Osteoblast (primary cell): ENCODE measurements around the gene SLC6A9. TPM values are rescaled to one million over a fixed set of nuclear protein-coding genes. Genes with fewer than 3 reads are reported as not detected.

Experiments used
- DNase-seq: peaks from one replicate; pipeline ENCODE4 v3.0.0; 2011; ENCODE audit warnings: low spot score, mixed read lengths; ENCODE audit not compliant: insufficient read length; ENCODE audit errors: missing footprints
- H2AFZ ChIP-seq: 2 replicates; pipeline ENCODE4 v1.6.0; 2011; ENCODE audit warnings: mild to moderate bottlenecking, low read length
- H3K27ac ChIP-seq: 2 replicates; pipeline ENCODE4 v1.5.1; 2011; ENCODE audit warnings: mild to moderate bottlenecking, low read depth, low read length, moderate library complexity
- H3K27me3 ChIP-seq: 2 replicates; pipeline ENCODE4 v1.6.0; 2012; ENCODE audit warnings: mild to moderate bottlenecking, control low read depth, inconsistent platforms, low read length, moderate library complexity; ENCODE audit not compliant: insufficient read depth
- H3K36me3 ChIP-seq: 2 replicates; pipeline ENCODE4 v1.5.1; 2011; ENCODE audit warnings: mild to moderate bottlenecking, low read length, control low read depth, moderate library complexity; ENCODE audit not compliant: insufficient read depth
- H3K4me1 ChIP-seq: 2 replicates; pipeline ENCODE4 v1.5.1; 2011; ENCODE audit warnings: mild to moderate bottlenecking, low read length, control low read depth, moderate library complexity; ENCODE audit not compliant: insufficient read depth
- H3K4me2 ChIP-seq: 2 replicates; pipeline ENCODE4 v1.6.0; 2011; ENCODE audit warnings: mild to moderate bottlenecking, low read length; ENCODE audit not compliant: insufficient read depth
- H3K4me3 ChIP-seq: fragments of 200-600 bp; sonication (generic); 3 replicates; pipeline ENCODE4 v1.5.1; 2012; ENCODE audit warnings: mild to moderate bottlenecking, low read length, inconsistent platforms; ENCODE audit not compliant: insufficient read depth
- H3K79me2 ChIP-seq: 2 replicates; pipeline ENCODE4 v1.6.0; 2012; ENCODE audit warnings: mild to moderate bottlenecking, low read length, control low read depth, inconsistent platforms; ENCODE audit not compliant: insufficient read depth
- H3K9me3 ChIP-seq: 2 replicates; pipeline ENCODE4 v1.5.1; 2011; ENCODE audit warnings: low read depth, low read length, control low read depth
- H4K20me1 ChIP-seq: 2 replicates; pipeline ENCODE4 v1.6.0; 2012; ENCODE audit warnings: mild to moderate bottlenecking, low read length, control low read depth; ENCODE audit not compliant: insufficient read depth
- total RNA-seq: library from RNA; depleted of rRNA; stranded (reverse); fragments of >200 nt; gene quantifications from 2 replicates; pipeline ENCODE4 v1.2.3, GENCODE V29; 2012
- TF ChIP-seq, protein P1 (sequence below): IDR thresholded peaks from 2 replicates; pipeline ENCODE4 v1.5.1; 2011; ENCODE audit warnings: mild to moderate bottlenecking, low read depth, low read length, moderate library complexity; ENCODE audit errors: extremely low read depth

The SLC6A9 gene
- total RNA-seq, 1 donor = 18.5 TPM

DNA sequence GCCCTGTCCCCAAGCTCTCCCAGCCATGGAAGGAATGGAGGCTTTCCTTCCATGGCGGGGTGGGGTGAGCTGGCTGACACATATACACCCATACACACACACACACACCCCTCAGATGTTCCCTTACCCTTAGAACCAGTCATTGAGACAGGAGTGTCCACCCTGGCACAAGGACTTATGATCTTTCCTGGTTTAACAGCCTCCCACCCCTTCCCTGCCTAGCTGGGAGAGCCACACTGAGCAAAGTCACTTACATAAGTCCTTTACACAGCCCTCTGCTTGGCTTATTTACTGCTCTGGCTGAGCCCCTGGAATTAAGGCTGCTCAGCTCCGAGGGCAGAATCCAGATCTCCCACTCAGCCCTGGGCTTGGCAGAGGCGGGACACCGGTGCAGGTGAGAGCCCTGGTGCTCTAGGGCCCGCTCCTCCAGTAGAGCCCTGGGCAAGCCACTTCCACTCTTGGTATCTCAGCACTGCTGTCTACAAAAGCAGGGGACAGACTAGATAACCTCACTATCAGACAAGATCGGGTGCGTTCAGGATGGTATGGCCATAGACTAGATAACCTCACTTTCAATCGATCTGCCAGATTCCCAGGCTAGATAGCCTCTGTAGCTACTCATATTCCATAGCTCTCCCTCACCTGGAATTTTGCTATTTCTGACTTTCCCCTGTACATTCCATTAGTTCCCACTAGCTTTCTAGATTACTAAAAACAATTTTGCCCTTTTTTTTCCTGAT lies 16.7 kb downstream of the SLC6A9 start:
- Histone ChIP-seq H3K4me3 (no peak overlapping the region), H2AFZ (no peak overlapping the region), H3K27ac (no peak overlapping the region), H3K4me1 (peaks cover 27% of the 10 kb centered on the region), H4K20me1 (no peaks in the 10 kb centered on the region), H3K79me2 (no peaks in the 10 kb centered on the region), H3K9me3 (no peaks in the 10 kb centered on the region), H3K27me3 (no peaks in the 10 kb centered on the region), H3K4me2 (no peak overlapping the region), H3K36me3 (no peaks in the 10 kb centered on the region)
- DNase-seq = no peak
- TF ChIP-seq, protein P1, sequence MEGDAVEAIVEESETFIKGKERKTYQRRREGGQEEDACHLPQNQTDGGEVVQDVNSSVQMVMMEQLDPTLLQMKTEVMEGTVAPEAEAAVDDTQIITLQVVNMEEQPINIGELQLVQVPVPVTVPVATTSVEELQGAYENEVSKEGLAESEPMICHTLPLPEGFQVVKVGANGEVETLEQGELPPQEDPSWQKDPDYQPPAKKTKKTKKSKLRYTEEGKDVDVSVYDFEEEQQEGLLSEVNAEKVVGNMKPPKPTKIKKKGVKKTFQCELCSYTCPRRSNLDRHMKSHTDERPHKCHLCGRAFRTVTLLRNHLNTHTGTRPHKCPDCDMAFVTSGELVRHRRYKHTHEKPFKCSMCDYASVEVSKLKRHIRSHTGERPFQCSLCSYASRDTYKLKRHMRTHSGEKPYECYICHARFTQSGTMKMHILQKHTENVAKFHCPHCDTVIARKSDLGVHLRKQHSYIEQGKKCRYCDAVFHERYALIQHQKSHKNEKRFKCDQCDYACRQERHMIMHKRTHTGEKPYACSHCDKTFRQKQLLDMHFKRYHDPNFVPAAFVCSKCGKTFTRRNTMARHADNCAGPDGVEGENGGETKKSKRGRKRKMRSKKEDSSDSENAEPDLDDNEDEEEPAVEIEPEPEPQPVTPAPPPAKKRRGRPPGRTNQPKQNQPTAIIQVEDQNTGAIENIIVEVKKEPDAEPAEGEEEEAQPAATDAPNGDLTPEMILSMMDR = no peak

DNA sequence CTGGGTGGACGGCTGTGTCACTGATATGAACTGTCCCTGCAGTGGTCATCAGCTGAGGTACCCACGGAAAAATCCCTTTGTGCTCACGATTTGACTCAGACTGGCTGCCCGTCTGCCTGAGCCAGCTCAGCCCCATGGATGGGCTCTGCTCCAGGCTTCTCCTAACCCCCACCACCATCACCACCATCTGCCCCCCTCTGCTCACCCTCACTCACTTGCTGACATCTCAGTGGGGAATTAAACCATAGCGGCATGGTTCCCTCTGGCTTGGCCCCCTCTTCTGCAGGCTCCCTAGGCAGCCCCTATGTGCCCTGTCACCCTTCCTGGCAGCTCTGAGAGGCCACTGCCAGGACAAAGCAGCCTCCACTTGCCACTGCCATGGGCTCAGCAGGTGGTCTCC lies 17.3 kb downstream of the SLC6A9 start:
- DNase-seq = peak; percentile 82
- H2AFZ ChIP-seq = no peak overlapping the region
- H3K4me2 ChIP-seq = no peak overlapping the region
- TF ChIP-seq, protein P1 = no peak
- H3K27me3 ChIP-seq = no peaks in the 10 kb centered on the region
- no peaks in the 10 kb centered on the region for H3K9me3 ChIP-seq
- H3K4me3 ChIP-seq = no peak overlapping the region
- no peaks in the 10 kb centered on the region for H3K36me3 ChIP-seq
- no peaks in the 10 kb centered on the region for H3K79me2 ChIP-seq
- H3K4me1 ChIP-seq = peaks cover 27% of the 10 kb centered on the region
- no peak overlapping the region for H3K27ac ChIP-seq
- no peaks in the 10 kb centered on the region for H4K20me1 ChIP-seq

DNA sequence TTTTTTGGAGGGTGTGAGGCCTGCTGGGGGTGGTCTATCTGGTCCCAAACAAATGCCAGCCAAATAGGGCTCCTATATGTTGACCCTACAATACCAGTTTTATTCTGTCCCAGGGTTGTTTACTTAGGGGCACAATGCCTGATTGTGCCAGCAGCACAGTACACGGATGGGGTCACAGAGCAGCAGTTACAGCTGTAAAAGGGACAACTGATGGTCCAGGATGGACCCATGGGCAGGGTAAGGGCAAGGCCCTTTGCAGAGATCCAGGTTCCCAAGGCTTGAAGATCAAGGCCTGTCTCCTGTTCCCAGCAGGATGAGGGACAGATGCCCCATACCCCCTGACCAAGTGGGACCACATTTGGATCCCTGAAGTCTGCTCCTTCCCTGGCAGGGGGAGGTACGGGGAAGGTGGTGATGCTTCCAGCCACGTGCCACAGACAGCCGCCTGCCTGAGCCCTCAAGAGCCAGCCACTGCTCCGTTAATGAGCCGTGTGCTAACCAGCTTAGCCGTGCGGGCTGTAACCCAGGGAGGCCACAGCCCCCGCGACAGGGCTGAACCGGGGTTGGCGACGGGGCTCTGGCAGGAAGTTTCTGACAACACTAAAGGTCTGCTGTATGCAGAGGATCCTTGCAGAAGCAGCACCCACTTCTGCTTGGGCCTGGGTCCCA lies 18.2 kb downstream of the SLC6A9 start:
- TF ChIP-seq, protein P1 = no peak
- no peak for DNase-seq
- H3K27me3 ChIP-seq = no peaks in the 10 kb centered on the region
- H3K4me3 ChIP-seq = no peak overlapping the region
- no peaks in the 10 kb centered on the region for H3K36me3 ChIP-seq
- no peak overlapping the region for H3K27ac ChIP-seq
- no peaks in the 10 kb centered on the region for H3K79me2 ChIP-seq
- H3K4me2 ChIP-seq = no peak overlapping the region
- peaks cover 27% of the 10 kb centered on the region for H3K4me1 ChIP-seq
- H2AFZ ChIP-seq = no peak overlapping the region
- H3K9me3 ChIP-seq = no peaks in the 10 kb centered on the region
- H4K20me1 ChIP-seq = no peaks in the 10 kb centered on the region

DNA sequence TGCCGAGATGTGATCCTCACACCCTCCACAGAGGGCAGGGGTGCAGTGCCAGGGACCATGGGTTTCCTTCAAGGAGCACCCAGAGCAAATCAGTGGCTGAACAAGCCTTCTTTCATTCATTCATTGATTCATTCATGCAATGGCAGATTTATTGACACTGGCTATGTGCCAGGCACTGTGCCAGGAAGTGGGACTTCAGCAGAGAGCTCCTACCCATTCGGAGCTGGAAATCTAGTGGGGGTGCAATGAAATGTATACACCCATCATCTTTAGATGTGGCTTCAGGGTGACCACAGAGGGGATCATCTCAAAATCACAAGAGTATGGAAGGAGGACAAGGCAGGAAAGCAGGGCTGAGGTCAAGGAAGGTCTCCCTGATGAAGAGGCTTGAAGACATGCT lies 18.9 kb downstream of the SLC6A9 start:
- no peaks in the 10 kb centered on the region for H3K36me3 ChIP-seq
- no peak overlapping the region for H3K4me2 ChIP-seq
- H3K4me3 ChIP-seq = no peak overlapping the region
- DNase-seq = no peak
- H3K27ac ChIP-seq = no peak overlapping the region
- no peaks in the 10 kb centered on the region for H3K9me3 ChIP-seq
- TF ChIP-seq, protein P1 = no peak
- H3K4me1 ChIP-seq = peaks cover 27% of the 10 kb centered on the region
- no peak overlapping the region for H2AFZ ChIP-seq
- H3K79me2 ChIP-seq = no peaks in the 10 kb centered on the region
- no peaks in the 10 kb centered on the region for H4K20me1 ChIP-seq
- no peaks in the 10 kb centered on the region for H3K27me3 ChIP-seq
